DMS114 treated with DMSO at 0.1 percent for 48 hours (cell line): ENCODE data around the gene SLC12A4.
"Not testable (repeated sequence)": the region's sequence is repeated elsewhere in the genome, so short reads cannot be mapped to it uniquely, and the experiment has no call there.

ENCODE experiments used
- DNase-seq: peaks from one replicate; lab custom pipeline; 2025; ENCODE audit not compliant: unreplicated experiment; lab: John Stamatoyannopoulos, UW

Gene SLC12A4

DNA sequence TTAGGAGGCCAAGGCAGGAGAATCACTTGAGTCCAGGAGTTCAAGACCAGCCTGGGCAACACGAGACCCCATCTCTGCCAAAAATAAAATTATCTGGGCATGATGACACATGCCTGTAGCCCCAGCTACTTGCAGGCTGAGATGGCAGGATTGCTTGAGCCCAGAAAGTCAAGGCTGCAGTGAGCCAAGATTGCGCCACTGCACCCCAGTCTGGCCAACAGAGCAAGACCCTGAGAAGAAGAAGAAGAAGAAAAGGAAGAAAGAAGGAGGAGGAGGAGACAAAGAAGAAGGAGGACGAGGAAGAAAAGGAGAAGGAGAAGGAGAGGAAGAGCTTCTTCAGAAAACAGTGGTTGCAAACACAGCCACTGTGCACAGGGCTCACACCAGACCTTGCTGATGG is 20.2 kb upstream of the SLC12A4 start:
- DNase-seq, result no peak

DNA sequence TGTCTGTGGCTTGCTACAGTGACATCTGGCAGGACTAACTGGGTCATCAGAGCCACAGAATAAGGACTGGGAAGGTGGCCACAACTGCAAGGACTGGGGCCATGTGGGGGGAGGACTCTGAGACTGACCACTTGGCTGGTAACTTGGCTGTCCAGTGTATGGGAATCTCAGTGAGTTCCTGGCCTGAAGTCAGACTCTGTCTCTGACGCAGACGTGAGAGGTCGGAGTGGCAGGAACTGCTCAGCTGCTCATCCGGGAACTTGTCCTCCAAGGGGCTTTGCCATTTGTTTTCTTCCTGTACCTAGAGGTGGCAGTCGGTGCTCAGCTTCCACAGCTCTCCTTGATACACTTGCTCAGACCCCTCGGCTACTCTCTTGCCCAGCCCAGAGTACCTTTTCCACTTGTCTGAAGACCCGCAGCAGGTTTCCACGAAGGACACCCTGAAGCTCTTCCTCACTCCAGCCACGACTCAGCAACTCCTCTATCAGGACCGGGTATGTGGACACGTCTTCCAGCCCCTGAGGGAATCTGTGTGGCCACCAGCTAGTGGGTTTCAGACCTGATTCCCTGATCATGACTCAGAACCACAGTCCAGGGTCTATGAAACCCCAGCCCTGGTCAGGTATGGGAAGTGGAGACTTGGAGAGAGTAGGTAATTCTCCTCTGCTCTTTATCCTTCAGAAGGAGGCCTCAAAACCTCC is 19.2 kb upstream of the SLC12A4 start:
- DNase-seq, result no peak

DNA sequence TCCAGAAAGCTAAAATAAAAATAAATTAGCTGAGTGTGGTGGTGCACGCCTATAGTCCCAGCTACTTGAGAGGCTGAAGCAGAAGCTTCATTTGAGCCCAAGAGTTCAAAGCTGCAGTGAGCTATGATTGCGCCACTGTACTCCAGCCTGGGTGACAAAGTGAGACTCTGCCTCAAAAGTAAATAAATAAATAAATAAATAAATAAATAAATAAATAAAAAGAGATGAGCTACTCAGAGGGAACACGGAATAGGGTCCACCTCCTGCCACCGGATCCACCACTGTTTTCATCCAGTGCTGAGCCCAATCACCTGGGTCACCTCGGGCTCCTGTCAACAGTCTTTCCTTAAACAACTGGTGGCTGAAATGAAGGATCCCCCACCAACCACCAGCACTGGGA is 18.5 kb upstream of the SLC12A4 start:
- DNase-seq, result no peak

DNA sequence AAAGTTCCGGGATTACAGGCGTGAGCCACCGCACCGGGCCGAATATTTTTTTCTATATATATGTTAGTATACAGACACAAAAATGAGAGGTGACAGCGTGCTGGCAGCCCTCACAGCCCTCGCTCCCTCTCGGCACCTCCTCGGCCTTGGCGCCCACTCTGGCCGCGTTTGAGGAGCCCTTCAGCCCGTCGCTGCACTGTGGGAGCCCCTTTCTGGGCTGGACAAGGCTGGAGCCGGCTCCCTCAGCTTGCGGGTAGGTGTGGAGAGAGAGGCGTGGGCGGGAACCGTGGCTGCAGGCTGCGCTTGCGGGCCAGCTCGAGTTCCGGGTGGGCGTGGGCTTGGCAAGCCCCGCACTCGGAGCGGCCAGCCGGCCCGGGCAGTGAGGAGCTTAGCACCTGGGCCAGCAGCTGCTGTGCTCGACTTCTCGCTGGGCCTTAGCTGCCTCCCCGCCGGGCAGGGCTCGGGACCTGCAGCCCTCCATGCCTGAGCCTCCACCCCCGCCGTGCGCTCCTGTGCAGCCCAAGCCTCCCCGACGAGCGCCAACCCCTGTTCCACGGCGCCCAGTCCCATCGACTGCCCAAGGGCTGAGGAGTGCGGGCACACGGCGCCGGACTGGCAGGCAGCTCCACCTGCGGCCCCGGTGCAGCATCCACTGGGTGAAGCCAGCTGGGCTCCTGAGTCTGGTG is 13.7 kb upstream of the SLC12A4 start:
- DNase-seq, result no peak

DNA sequence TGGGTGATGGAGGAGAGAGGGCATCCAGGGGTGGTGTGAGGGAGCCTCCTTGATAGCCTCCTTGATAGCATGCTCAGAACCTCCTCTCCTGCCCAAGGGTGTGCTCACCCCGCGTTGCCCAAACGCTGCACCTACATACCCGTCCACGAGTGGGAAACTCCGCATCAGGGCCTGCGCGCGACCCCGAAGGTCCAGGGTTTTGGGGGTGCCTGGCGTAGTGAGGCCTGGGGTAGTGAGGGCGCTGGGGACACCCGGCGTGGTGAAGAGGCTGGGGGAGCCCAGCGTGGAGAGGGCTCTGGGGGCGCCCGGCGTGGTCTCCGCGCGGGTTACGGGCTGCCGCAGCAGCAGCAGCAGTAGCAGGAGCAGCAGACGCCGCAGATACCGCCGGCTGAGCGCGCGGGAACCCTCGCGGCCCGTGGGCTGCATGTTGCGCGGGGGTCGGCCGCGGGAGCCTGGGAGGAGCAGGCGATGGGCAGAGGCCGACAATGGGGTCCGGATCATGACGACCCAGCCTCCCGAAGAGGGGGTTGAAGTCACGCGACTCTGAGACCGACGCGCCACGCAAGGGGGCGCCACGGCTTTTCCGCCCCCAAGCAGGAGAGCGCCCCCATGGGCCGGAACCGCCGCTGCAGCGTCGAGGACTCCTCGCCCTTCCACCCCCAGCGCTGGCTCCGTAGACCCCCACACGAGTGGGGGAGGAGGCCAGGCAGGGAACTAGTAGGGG is 11.7 kb upstream of the SLC12A4 start, which contains the start of gene DPEP3:
TSS of gene DPEP3 (minus strand) at position 545 of the 724 bp plus-strand sequence. CDS start at position 426, 119 bp downstream.
- DNase-seq, result no peak

DNA sequence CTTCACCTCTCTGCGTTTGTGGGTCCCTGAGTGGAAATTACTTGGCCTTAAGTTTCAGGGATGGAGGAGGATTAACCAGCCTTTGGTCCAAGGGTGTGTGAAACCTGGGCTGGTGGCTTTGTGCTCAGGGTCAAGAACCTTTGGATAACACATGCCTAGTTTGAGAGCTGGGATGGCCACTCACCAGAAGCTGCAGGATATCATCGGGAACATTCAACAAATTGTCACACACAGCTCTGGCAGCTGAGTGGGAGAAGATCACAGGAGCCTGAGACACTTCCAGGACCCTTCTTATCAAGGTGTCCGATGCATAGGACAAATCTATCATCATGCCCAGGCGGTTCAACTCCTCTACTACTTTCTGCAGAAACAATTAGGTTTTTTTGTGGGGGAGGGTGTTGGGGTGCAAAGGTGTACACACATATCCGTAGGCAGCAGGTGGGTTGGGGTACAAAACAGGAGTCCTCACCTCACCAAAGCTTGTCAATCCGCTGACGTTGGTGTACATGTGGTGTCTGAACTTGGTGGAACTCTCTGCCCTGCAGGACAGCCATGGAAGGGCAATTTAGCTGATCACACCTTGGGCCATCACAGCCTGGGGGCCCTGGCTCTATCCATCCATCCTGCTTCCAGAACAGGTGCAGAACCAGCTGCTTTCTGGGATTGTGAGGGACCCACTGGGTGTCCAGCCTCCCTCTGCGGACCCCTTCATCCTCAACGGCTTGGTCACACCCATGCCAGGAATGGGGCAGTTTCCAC is 9.2 kb upstream of the SLC12A4 start:
- no peak for DNase-seq

DNA sequence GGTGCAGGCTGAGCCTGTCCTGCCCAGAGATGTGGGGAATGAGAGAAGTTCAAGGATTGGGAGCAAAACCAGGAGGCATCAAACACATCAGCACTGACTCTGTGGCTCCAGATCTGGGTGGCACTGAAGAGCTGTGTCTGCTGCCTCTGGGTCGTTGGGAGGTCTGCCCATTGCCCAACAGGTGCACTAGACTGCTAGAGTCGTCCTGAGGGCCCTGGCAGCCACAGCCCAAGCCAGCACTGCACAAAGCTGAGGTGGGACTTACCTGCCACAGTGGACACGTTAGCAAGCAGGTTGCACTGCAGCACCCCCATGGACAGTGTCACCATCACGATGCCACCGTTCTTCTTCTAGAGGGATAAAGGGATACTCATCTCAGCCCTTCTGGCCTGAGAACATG is 8.6 kb upstream of the SLC12A4 start:
- no peak for DNase-seq

DNA sequence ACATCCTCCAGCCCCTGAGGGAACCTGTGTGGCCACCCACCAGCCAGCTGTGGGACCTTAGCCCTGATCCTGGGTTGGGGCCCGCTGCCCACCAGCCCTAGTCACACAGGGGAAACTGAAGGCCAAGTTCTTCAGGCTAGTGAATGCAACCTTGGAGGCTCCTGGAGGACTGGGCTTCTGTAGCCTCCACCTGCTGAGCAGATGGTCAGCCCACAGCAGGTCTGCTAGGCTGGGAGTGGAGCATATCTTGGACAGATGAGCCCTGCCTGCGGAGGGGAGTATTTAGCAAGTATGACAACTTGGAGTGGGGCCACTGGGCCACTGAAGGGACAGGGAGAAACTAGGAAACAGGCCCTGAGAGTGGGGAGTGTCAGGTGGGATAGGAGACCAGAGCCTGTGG is 7.8 kb upstream of the SLC12A4 start:
- DNase-seq, result no peak

DNA sequence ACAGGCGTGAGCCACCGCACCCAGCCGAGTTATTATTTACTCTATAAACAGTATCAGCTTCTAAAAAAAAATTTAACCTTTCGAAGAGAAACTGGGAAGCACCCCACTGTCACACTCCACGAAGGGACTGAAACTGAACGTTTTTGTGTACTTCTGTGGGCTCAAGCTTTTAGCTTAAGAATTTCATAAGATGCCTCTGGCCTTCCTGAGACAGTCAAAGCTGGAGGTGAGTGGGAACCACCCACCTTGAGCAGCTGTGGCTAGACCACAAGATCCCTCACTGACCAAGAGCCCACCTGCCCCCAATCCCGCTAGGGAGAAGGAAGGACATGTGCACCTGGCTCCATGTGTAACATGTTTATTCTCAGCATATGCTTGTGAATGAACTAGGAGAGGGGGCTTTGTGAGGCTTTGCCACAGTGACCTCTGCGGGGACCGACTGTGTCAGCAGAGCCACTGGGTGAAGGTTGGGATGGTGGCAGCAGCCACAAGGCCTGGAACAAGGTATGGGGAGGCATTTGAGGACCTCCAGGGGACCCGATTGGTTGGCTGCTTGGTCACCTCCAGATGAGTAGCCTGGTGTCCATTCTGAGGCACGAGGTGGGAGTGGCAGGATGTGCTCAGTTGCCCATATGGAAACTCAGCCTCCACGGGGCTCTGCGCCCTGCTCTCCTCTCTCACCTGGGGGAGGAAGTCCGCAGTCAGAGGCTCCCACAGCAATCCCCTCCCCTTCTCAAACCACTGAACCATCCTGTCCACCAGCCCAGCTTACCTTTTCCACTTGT is 7.1 kb upstream of the SLC12A4 start:
- no peak for DNase-seq

DNA sequence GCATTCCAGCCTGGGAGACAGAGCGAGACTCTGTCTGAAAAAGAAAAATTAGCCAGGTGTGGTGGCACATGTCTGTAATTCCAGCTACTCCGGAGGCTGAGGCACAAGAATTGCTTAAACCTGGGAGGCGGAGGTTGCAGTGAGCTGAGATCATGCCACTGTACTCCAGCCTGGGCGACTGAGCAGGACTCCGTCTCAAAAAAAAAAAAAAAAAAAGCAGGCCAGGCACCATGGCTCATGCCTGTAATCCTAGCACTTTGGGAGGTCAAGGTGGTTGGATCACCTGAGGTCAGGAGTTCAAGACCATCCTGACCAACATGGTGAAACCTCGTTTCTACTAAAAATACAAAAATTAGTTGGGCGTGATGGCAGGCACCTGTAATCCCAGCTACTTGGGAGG is 3.8 kb upstream of the SLC12A4 start:
- not testable (repeated sequence) for DNase-seq

DNA sequence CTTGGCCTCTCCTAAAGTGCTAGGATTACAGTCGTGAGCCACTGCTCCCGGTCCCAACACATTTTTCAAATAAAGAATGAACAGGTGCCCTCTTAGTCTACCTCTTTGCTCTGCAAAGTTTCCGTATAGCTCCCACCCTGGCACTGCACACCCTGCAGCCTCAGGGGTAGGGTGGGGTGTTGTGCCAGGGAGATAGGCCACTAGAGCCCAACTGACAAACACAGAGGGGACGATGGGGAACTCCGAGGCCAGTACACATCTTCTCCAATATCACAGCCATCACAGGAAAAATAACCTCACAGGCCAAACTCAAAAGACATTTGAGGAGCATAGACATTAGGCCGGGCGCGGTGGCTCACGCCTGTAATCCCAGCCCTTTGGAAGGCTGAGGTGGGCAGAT is 2.7 kb upstream of the SLC12A4 start:
- DNase-seq, result no peak

DNA sequence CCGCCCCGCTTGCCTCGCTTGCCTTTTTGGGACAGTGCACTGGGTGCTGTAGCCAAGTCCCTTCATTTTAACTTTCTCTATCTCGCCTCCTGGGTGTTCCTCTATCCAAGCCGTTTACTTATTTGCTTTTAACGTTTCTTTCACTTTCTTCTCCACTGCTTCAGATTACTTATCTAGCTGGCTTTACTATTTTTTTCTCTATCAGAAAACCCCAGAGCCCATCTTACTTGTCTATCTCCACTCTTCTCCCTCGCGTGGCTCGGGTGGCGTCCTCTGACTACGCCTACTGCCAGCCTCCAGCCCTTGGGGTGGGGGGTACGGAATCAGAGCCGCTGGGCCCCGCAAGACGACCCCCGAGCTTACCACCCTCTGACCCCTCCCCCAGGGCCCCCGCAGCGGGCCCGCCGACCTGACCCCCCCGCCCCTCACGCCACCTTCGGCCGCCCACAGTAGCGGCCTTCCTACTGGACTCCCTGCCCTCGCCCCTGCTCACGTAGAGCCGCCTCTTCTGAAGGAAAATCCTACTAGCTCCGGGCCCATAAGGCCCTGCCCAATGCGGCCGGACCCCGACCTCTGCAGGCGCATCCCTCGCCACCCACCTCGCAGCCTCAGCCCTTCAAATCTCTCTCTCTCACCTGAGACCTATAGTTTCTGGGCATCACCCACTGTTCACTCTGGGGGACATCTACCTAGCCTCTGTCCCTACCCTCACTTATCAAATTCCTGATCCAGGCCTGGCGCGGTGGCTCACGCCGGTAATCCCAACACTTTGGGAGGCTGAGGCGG is 1.0 kb upstream of the SLC12A4 start:
- DNase-seq, result no peak

DNA sequence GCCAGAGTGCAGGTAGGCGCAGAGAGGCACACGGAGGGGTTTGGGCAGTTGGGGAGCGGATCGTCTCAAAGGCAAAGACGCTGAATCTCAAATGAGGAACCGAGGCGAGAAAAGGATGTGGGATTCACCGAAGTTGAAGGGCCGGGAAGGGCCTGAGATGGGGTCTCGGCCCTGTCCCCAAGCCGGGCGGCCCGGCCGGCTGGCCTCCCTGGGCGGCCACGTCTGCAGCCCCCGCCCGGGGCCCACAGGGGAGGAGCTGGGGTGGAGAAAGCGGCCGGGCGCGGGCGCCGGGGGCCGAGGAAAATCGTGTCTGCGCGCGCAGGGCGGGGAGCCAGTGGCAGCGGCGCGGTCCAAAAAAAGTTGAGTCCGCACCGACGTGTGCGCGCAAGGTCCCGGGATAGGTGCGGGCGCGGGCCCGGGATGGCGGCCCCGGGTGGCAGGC is 458 bp downstream of the SLC12A4 start:
- no peak for DNase-seq

DNA sequence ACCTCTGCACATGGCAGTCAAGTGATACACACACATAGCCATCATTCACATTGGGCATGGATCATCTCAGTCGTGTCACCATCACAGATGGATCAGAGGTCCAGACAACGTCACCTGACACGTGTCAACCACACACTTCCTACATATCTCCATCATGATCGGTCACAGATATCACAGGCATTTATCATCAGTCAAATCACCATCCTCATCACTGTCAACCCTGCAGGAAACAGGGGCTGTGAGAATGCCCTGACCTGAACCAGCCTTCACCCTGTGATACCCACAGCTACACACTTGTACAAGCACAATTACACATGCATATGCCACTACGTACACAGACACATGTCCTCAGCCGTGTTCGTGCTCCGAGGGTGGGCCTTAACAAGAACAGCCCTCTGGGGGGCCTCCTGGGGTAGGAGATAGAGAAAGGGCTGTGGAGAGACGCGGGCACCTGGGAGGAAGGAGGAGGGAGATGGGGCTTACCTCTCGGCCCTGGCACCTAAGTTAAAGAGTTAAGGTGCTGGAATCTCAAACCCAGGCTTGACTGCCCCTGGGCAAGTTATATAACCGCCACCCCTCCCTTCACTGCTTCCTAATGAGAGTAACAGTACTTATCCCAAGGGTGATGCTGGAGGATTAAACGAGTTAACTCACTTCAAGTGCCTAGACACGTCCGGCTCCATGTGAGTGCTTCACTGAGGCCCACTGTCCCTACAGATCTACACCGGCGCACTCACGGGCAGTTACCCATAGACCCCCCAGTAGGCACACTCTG is 1.1 kb downstream of the SLC12A4 start:
- no peak for DNase-seq

DNA sequence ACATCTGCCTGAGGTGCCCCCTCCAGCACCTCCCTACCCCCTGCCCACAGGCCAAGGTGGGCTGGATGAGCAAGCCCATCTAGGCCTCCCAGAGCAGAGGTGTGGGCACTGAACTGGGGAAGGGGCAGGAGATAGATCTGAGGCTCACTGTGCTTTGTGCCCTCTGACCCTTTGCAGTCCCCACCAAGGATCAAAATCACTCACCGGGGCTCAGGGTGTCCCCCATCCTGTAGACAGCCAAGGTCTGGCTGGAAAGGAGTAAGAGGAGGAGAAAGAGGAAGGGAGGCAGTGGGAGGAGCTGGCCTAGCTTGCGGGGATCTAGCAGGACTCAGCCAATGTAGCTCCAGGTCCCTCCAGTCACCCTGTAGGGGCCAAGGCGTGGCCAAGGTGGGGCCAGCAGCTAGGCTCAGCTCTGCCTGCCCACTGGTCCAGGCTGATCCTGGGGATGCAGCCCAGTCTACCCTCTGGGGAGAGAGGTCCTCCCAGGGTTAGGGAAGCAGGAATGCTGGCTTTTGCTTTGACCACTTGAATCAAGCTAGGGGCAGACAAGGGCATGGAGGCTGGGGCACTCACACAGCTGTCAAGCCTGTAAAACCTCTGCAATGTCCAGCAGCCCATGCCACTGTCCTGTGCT is 1.8 kb downstream of the SLC12A4 start:
- DNase-seq, result no peak

DNA sequence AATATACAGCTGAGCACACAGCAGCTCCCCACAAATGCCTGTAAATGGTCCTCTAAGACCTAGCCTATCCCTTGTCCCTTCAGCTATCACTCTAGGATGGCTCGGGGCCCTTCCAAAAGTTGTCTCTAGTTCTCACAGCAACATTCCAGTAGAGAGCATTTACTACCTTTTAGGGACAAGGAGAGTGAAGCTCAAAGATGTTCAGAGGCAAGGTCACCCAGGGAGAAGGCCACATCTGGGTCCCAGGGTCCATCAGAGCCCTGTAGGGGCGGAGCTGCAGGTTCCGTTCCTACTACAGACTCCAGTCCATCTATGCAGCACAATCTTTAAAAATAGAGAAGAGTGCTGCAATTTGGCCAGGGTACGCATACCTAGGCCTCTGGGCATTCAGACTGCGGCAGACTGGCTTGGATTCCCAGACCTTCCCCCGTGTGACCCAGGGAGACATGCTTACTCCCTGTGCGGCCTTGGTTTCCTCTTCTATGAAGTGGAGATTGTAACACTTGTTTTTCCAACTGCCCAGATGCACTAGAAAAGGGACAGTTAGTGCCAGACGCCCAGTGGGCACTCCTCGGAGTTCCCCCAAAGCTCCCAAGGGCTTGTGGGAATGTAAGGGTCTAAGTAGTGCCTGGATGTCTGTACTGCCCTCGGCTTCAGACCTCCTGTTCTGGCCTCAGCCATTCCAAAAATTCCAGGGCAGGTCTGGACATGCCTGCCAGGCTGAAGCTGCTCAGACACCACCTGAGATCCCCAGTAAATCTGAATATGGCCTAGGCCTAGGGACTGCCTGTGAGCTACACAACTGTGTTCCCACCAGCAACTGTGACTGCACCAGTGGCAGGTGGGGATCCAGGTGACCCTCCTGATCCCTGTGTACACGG is 2.5 kb downstream of the SLC12A4 start:
- DNase-seq, result no peak

DNA sequence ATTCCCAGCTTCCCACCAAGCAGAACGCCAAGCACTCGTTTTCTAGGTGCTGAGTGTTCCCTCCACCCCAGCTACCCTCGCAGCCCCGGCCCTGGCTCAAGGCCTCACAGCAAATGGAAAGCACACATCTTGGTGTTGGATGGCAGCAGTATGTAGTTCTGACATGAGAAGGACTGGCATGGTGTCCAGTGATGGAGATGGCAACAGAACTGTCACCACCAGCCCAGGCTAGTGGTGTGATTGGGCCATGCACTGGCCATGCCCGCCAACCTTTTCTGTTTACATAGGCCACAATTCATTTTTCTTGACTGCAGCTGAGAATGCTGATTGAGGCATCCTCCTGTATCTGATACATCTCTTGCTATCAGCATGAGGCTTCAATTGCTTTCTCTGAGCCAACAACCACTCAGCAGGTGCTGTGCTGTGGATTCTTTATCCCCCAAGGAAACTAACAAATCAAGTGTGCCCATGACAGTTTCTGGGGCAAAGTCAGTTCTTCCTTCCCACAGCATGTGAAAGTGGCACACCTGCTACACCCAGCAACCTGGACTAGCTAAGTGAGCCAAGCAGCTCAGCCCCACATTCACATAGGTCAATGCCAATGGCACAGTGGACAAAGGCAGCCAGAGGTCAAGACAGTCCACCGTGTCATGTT is 3.8 kb downstream of the SLC12A4 start:
- no peak for DNase-seq
